ENCODE measurements around the gene PDE7B. TPM values are rescaled to one million over a fixed set of nuclear protein-coding genes. Genes with fewer than 3 reads are reported as not detected.

Gene PDE7B
- total RNA-seq, 1 donor from 2014 or later: 0.05 TPM

- H3K27me3 Mint-ChIP-seq (ENCODE audit: low read depth): no peaks in the 10 kb centered on the region
- H3K36me3 Mint-ChIP-seq (ENCODE audit: low read depth): no peaks in the 10 kb centered on the region
- no peaks in the 10 kb centered on the region for H3K9me3 Mint-ChIP-seq (ENCODE audit: low read depth)
- no peak overlapping the region for H3K27ac Mint-ChIP-seq (ENCODE audit: unreplicated experiment)
- no peaks in the 10 kb centered on the region for H3K4me1 Mint-ChIP-seq (ENCODE audit: low read depth)
- no peak for TF ChIP-seq CTCF (IDR thresholded peaks at IDR 0.05)
- no peak overlapping the region for H3K4me3 Mint-ChIP-seq (ENCODE audit: unreplicated experiment)
- no peak for DNase-seq (ENCODE audit: low spot score)
Measured at GRCh38 chr6:136058852-136059251, 207.4 kb downstream of the PDE7B start.

GRCh38 chr6:136059308-136059707, 207.8 kb downstream of the PDE7B start:
- TF ChIP-seq CTCF (IDR thresholded peaks at IDR 0.05): no peak
- Mint-ChIP-seq H3K9me3 (ENCODE audit: low read depth) (no peaks in the 10 kb centered on the region), H3K27ac (ENCODE audit: unreplicated experiment) (no peak overlapping the region), H3K36me3 (ENCODE audit: low read depth) (no peaks in the 10 kb centered on the region), H3K27me3 (ENCODE audit: low read depth) (no peaks in the 10 kb centered on the region), H3K4me3 (ENCODE audit: unreplicated experiment) (no peak overlapping the region), H3K4me1 (ENCODE audit: low read depth) (no peaks in the 10 kb centered on the region)
- no peak for DNase-seq (ENCODE audit: low spot score)

GRCh38 chr6:136060052-136060451, 208.6 kb downstream of the PDE7B start:
- Mint-ChIP-seq H3K9me3 (ENCODE audit: low read depth) (no peaks in the 10 kb centered on the region), H3K27me3 (ENCODE audit: low read depth) (no peaks in the 10 kb centered on the region), H3K36me3 (ENCODE audit: low read depth) (no peaks in the 10 kb centered on the region), H3K27ac (ENCODE audit: unreplicated experiment) (no peak overlapping the region), H3K4me1 (ENCODE audit: low read depth) (no peaks in the 10 kb centered on the region), H3K4me3 (ENCODE audit: unreplicated experiment) (no peak overlapping the region)
- DNase-seq (ENCODE audit: low spot score): no peak
- TF ChIP-seq CTCF (IDR thresholded peaks at IDR 0.05): no peak

- Mint-ChIP-seq H3K9me3 (ENCODE audit: low read depth) (no peaks in the 10 kb centered on the region), H3K4me1 (ENCODE audit: low read depth) (no peaks in the 10 kb centered on the region), H3K27ac (ENCODE audit: unreplicated experiment) (no peak overlapping the region), H3K36me3 (ENCODE audit: low read depth) (no peaks in the 10 kb centered on the region), H3K4me3 (ENCODE audit: unreplicated experiment) (no peak overlapping the region), H3K27me3 (ENCODE audit: low read depth) (no peaks in the 10 kb centered on the region)
- no peak for DNase-seq (ENCODE audit: low spot score)
- TF ChIP-seq CTCF (IDR thresholded peaks at IDR 0.05): no peak
Measured at GRCh38 chr6:136060759-136061158, 209.3 kb downstream of the PDE7B start.

GRCh38 chr6:136061701-136062100, 210.2 kb downstream of the PDE7B start:
- TF ChIP-seq CTCF (IDR thresholded peaks at IDR 0.05): no peak

More at GRCh38 chr6:136061701-136062100, 210.2 kb downstream of the PDE7B start:
- no peak for DNase-seq (ENCODE audit: low spot score)
- no peaks in the 10 kb centered on the region for H3K36me3 Mint-ChIP-seq (ENCODE audit: low read depth)
- no peak overlapping the region for H3K4me3 Mint-ChIP-seq (ENCODE audit: unreplicated experiment)
- no peaks in the 10 kb centered on the region for H3K4me1 Mint-ChIP-seq (ENCODE audit: low read depth)
- no peaks in the 10 kb centered on the region for H3K9me3 Mint-ChIP-seq (ENCODE audit: low read depth)
- H3K27ac Mint-ChIP-seq (ENCODE audit: unreplicated experiment): no peak overlapping the region
- no peaks in the 10 kb centered on the region for H3K27me3 Mint-ChIP-seq (ENCODE audit: low read depth)
